Keratinocyte (primary cell): Measurements from ENCODE around the gene SPON1. TPM values are rescaled to one million over a fixed set of nuclear protein-coding genes. Genes with fewer than 3 reads are reported as not detected.

Source experiments
- DNase-seq: peaks from one replicate; pipeline ENCODE4 v3.0.0-alpha.2; 2011; ENCODE audit warnings: low read depth, missing footprints, low spot score
- FAIRE-seq: peaks from 2 replicates; lab custom pipeline; 2011; peaks lifted over from hg19 to GRCh38; lab: Jason Lieb, UNC
- H2AFZ ChIP-seq: 2 replicates; pipeline ENCODE4 v1.6.0; 2012; ENCODE audit warnings: low read length, control low read depth, inconsistent platforms; ENCODE audit not compliant: control insufficient read depth
- H3K27ac ChIP-seq: 2 replicates; pipeline ENCODE4 v1.5.1; 2011; ENCODE audit warnings: low read length; ENCODE audit not compliant: control insufficient read depth, insufficient read depth
- H3K27me3 ChIP-seq: 3 replicates; pipeline ENCODE4 v1.6.0; 2011; ENCODE audit warnings: low read length; ENCODE audit not compliant: control insufficient read depth, insufficient read depth; ENCODE audit errors: extremely low read depth
- H3K36me3 ChIP-seq, 2 experiments: 2 replicates in 1 of 2; 3 replicates in 1 of 2; pipeline ENCODE4 v1.5.1; 2011; ENCODE audit warnings: low read length in 2 of 2, mild to moderate bottlenecking in 1 of 2; ENCODE audit not compliant: control insufficient read depth in 2 of 2, insufficient read depth in 2 of 2; ENCODE audit errors: extremely low read depth in 1 of 2
- H3K4me1 ChIP-seq: 3 replicates; pipeline ENCODE4 v1.5.1; 2011; ENCODE audit warnings: low read length; ENCODE audit not compliant: control insufficient read depth, insufficient read depth; ENCODE audit errors: extremely low read depth
- H3K4me2 ChIP-seq: 3 replicates; pipeline ENCODE4 v1.6.0; 2011; ENCODE audit warnings: low read depth, low read length; ENCODE audit not compliant: control insufficient read depth, insufficient read depth; ENCODE audit errors: extremely low read depth
- H3K4me3 ChIP-seq, 3 experiments: fragments of 200-600 bp in 1 of 3; sonication (generic) in 1 of 3; 2 replicates in 2 of 3; 3 replicates in 1 of 3; pipeline ENCODE4 v1.5.1; 2011 to 2016; ENCODE audit warnings: low read length in 3 of 3, mild to moderate bottlenecking in 3 of 3, control low read depth in 2 of 3, inconsistent platforms in 1 of 3, low read depth in 1 of 3, mixed read lengths in 1 of 3, mixed run types in 1 of 3, moderate library complexity in 1 of 3; ENCODE audit not compliant: control insufficient read depth in 2 of 3, insufficient read depth in 2 of 3; ENCODE audit errors: extremely low read depth in 1 of 3
- H3K79me2 ChIP-seq: 2 replicates; pipeline ENCODE4 v1.6.0; 2012; ENCODE audit warnings: low read length; ENCODE audit not compliant: control insufficient read depth, insufficient read depth
- H3K9ac ChIP-seq: 3 replicates; pipeline ENCODE4 v1.6.0; 2011; ENCODE audit warnings: low read length; ENCODE audit not compliant: control insufficient read depth, insufficient read depth; ENCODE audit errors: extremely low read depth
- H3K9me1 ChIP-seq: 3 replicates; pipeline ENCODE4 v1.6.0; 2011; ENCODE audit warnings: low read length; ENCODE audit not compliant: control insufficient read depth, insufficient read depth; ENCODE audit errors: extremely low read depth
- H3K9me3 ChIP-seq: 2 replicates; pipeline ENCODE4 v1.5.1; 2012; ENCODE audit warnings: low read depth, low read length; ENCODE audit not compliant: control insufficient read depth
- H4K20me1 ChIP-seq: 3 replicates; pipeline ENCODE4 v1.6.0; 2011; ENCODE audit warnings: low read length; ENCODE audit not compliant: control insufficient read depth, insufficient read depth; ENCODE audit errors: extremely low read depth
- CTCF ChIP-seq, 3 experiments: IDR thresholded peaks in 1 of 3; conservative IDR thresholded peaks in 1 of 3; optimal IDR thresholded peaks in 1 of 3; 2 replicates in 2 of 3; 3 replicates in 1 of 3; pipeline versions ENCODE3 to v1.5.1; 2011; ENCODE audit warnings: low read length in 3 of 3, mild to moderate bottlenecking in 3 of 3, moderate library complexity in 2 of 3, control low read depth in 1 of 3, inconsistent platforms in 1 of 3; ENCODE audit not compliant: insufficient read depth in 2 of 3; ENCODE audit errors: extremely low read depth in 1 of 3
- EZH2 ChIP-seq: IDR thresholded peaks from one replicate; pipeline ENCODE4 v1.6.1; 2012; ENCODE audit warnings: inconsistent platforms, mild to moderate bottlenecking, low read length, moderate library complexity
- dilution Hi-C: fragments of 300-500 bp; cut with MboI; formaldehyde crosslinking; loops from one replicate; pipeline ENCODE4 v1.7.0; 2020; ENCODE audit warnings: low sequenced_read_pairs; ENCODE audit not compliant: extremely low pct_ligation_motif_present
- polyA plus RNA-seq, 5 experiments: library from polyadenylated mRNA; depleted of rRNA in 3 of 5; stranded (reverse) in 3 of 5; stranded (forward) in 1 of 5; unstranded in 1 of 5; fragments of >200 nt; gene quantifications; 1 replicate in 1 of 5; 2 replicates in 3 of 5; 3 replicates in 1 of 5; pipeline versions ENCODE4 v1.2.1 to v1.2.3, GENCODE V29; 2011 to 2012; ENCODE audit warnings: missing spikeins in 2 of 5, low read depth in 1 of 5, low replicate concordance in 1 of 5

SPON1 gene
- polyA plus RNA-seq, 1 donor (not counting 4 experiments of a cell fraction or from before 2014, with no cell fraction given): not detected

- FAIRE-seq (no peak), DNase-seq (no peak)
- Histone ChIP-seq H3K9me1 (no peaks in the 10 kb centered on the region), H3K4me3 (no peak overlapping the region), H3K4me2 (no peak overlapping the region), H3K9me3 (no peaks in the 10 kb centered on the region), H3K9ac (no peak overlapping the region), H3K79me2 (no peaks in the 10 kb centered on the region), H3K4me1 (no peaks in the 10 kb centered on the region), H2AFZ (no peak overlapping the region), H3K27me3 (peaks cover 9% of the 10 kb centered on the region), H3K27ac (no peak overlapping the region), H4K20me1 (no peaks in the 10 kb centered on the region), H3K36me3 (no peaks in the 10 kb centered on the region)
- dilution Hi-C loops: no loop called here
- no peak for TF ChIP-seq EZH2
- no peak for TF ChIP-seq CTCF (optimal IDR thresholded peaks at IDR 0.05 in 1 of 3, IDR thresholded peaks at IDR 0.05 in 1 of 3, conservative IDR thresholded peaks at IDR 0.05 in 1 of 3; ENCODE audit: extremely low read depth in 1 of 3, insufficient read depth in 2 of 3, low read length in 3 of 3)
Measured at GRCh38 chr11:14067686-14068085, 105.2 kb downstream of the SPON1 start.

GRCh38 chr11:14070896-14071295 lies 108.4 kb downstream of the SPON1 start:
- H3K9me3 ChIP-seq: no peaks in the 10 kb centered on the region
- H3K79me2 ChIP-seq: no peaks in the 10 kb centered on the region
- H4K20me1 ChIP-seq: no peaks in the 10 kb centered on the region
- H3K4me2 ChIP-seq: no peak overlapping the region
- no peak overlapping the region for H3K9ac ChIP-seq
- no peak overlapping the region for H3K4me3 ChIP-seq
- no peak overlapping the region for H2AFZ ChIP-seq
- H3K27me3 ChIP-seq: no peaks in the 10 kb centered on the region
- H3K36me3 ChIP-seq: no peaks in the 10 kb centered on the region
- H3K9me1 ChIP-seq: no peaks in the 10 kb centered on the region
- no peak for TF ChIP-seq EZH2
- no peak for TF ChIP-seq CTCF (optimal IDR thresholded peaks at IDR 0.05 in 1 of 3, IDR thresholded peaks at IDR 0.05 in 1 of 3, conservative IDR thresholded peaks at IDR 0.05 in 1 of 3; ENCODE audit: extremely low read depth in 1 of 3, insufficient read depth in 2 of 3, low read length in 3 of 3)
- no peaks in the 10 kb centered on the region for H3K4me1 ChIP-seq
- dilution Hi-C loops: no loop called here
- no peak for FAIRE-seq
- H3K27ac ChIP-seq: no peak overlapping the region
- DNase-seq: no peak
